IMR-90 (cell line): Measurements from ENCODE around the gene OSBPL3. TPM values are rescaled to one million over a fixed set of nuclear protein-coding genes. Genes with fewer than 3 reads are reported as not detected.

Source experiments
- ATAC-seq: fragments of 200-7000 bp; cut with Tn5 transposase; 2 replicates; pipeline ENCODE4 v1.9.1; 2020; ENCODE audit warnings: low read depth, mild to moderate bottlenecking, moderate library complexity
- BruUV-seq: library from RNA; stranded (reverse); fragments of 400-500 nt; replicated peaks from 2 replicates; lab custom pipeline; 2021; lab: Mats Ljungman, UMichigan
- CTCF ChIA-PET: fragments of 300-600 bp; formaldehyde crosslinking; extraction: SDS; loops from one replicate; lab custom pipeline; 2021; ENCODE audit warnings: antibody characterized with exemption; lab: Yijun Ruan, JAX
- POLR2A ChIA-PET: fragments of 300-600 bp; sonication (Branson Sonifier 250); formaldehyde crosslinking; loops from one replicate; lab custom pipeline; 2022; ENCODE audit warnings: antibody characterized with exemption; ENCODE audit not compliant: unreplicated experiment; lab: Charles Lee
- DNase-seq: peaks from one replicate; pipeline ENCODE4 v3.0.0; 2013
- H2AFZ ChIP-seq: replicated peaks from 2 replicates; pipeline ENCODE3; 2013; ENCODE audit warnings: low read length, mild to moderate bottlenecking; ENCODE audit not compliant: poor library complexity
- H2AK5ac ChIP-seq: 2 replicates; pipeline ENCODE4 v1.6.1; 2013; ENCODE audit warnings: low read depth, low read length, inconsistent platforms
- H2AK9ac ChIP-seq: replicated peaks from 2 replicates; pipeline ENCODE3; 2013; ENCODE audit warnings: mild to moderate bottlenecking, low read depth, low read length, moderate library complexity; ENCODE audit not compliant: poor library complexity
- H2BK120ac ChIP-seq: 2 replicates; pipeline ENCODE4 v1.6.1; 2013; ENCODE audit warnings: low read depth, low read length, inconsistent platforms
- H2BK15ac ChIP-seq: 3 replicates; pipeline ENCODE4 v1.6.1; 2013; ENCODE audit warnings: low read depth, low read length, inconsistent platforms
- H2BK20ac ChIP-seq: 2 replicates; pipeline ENCODE4 v1.6.1; 2013; ENCODE audit warnings: low read depth, mild to moderate bottlenecking, inconsistent platforms, low read length, moderate library complexity
- H2BK5ac ChIP-seq: 2 replicates; pipeline ENCODE4 v1.6.1; 2013; ENCODE audit warnings: mild to moderate bottlenecking, low read depth, low read length, inconsistent platforms; ENCODE audit not compliant: poor library complexity, severe bottlenecking
- H3K14ac ChIP-seq: replicated peaks from 2 replicates; pipeline ENCODE4 v1.6.1; 2013; ENCODE audit warnings: low read depth, low read length, inconsistent platforms
- H3K18ac ChIP-seq: 2 replicates; pipeline ENCODE4 v1.6.1; 2013; ENCODE audit warnings: low read depth, low read length, control low read depth
- H3K23ac ChIP-seq: 2 replicates; pipeline ENCODE4 v1.6.1; 2013; ENCODE audit warnings: low read depth, low read length, inconsistent platforms
- H3K27ac ChIP-seq: 2 replicates; pipeline ENCODE4 v1.5.1; 2013; ENCODE audit warnings: mild to moderate bottlenecking, control low read depth, low read length; ENCODE audit not compliant: insufficient read depth
- H3K27me3 ChIP-seq: 2 replicates; pipeline ENCODE4 v1.6.1; 2013; ENCODE audit warnings: low read length; ENCODE audit not compliant: control insufficient read depth, insufficient read depth
- H3K36me3 ChIP-seq: 2 replicates; pipeline ENCODE4 v1.6.1; 2013; ENCODE audit warnings: low read length, mixed read lengths; ENCODE audit not compliant: control insufficient read depth, insufficient read depth
- H3K4ac ChIP-seq: 2 replicates; pipeline ENCODE4 v1.6.1; 2013; ENCODE audit warnings: low read depth, low read length, inconsistent platforms
- H3K4me1 ChIP-seq: 2 replicates; pipeline ENCODE4 v1.6.1; 2013; ENCODE audit warnings: low read length, mixed read lengths; ENCODE audit not compliant: control insufficient read depth, insufficient read depth
- H3K4me2 ChIP-seq: 2 replicates; pipeline ENCODE4 v1.6.1; 2013; ENCODE audit warnings: low read depth, mild to moderate bottlenecking, control low read depth, low read length, moderate library complexity
- H3K4me3 ChIP-seq: 2 replicates; pipeline ENCODE4 v1.5.1; 2013; ENCODE audit warnings: low read depth, mild to moderate bottlenecking, control low read depth, low read length, moderate library complexity; ENCODE audit not compliant: insufficient read depth
- H3K56ac ChIP-seq: 2 replicates; pipeline ENCODE4 v1.6.1; 2013; ENCODE audit warnings: low read length, inconsistent platforms; ENCODE audit not compliant: insufficient read depth; ENCODE audit errors: extremely low read depth
- H3K79me1 ChIP-seq, 2 experiments: 2 replicates each; pipeline ENCODE4 v1.6.1; 2013; ENCODE audit warnings: low read length in 2 of 2, inconsistent platforms in 1 of 2, low read depth in 1 of 2
- H3K9ac ChIP-seq: 2 replicates; pipeline ENCODE4 v1.6.1; 2013; ENCODE audit warnings: low read depth, low read length, control low read depth
- H3K9me1 ChIP-seq: 2 replicates; pipeline ENCODE4 v1.6.1; 2013; ENCODE audit warnings: low read length, inconsistent platforms; ENCODE audit not compliant: insufficient read depth
- H3K9me3 ChIP-seq: 2 replicates; pipeline ENCODE4 v1.6.1; 2013; ENCODE audit warnings: low read length; ENCODE audit not compliant: control insufficient read depth, insufficient read depth
- H4K20me1 ChIP-seq: 2 replicates; pipeline ENCODE4 v1.6.1; 2013; ENCODE audit warnings: low read length, inconsistent platforms; ENCODE audit not compliant: insufficient read depth
- H4K5ac ChIP-seq: 2 replicates; pipeline ENCODE4 v1.6.1; 2013; ENCODE audit warnings: mild to moderate bottlenecking, low read depth, low read length, control low read depth
- H4K8ac ChIP-seq, 2 experiments: 2 replicates each; pipeline ENCODE4 v1.6.1; 2013; ENCODE audit warnings: low read depth in 2 of 2, low read length in 2 of 2, control low read depth in 1 of 2, inconsistent platforms in 1 of 2
- H4K91ac ChIP-seq: 2 replicates; pipeline ENCODE4 v1.6.1; 2013; ENCODE audit warnings: low read depth, low read length, inconsistent platforms; ENCODE audit not compliant: insufficient read depth
- BHLHE40 ChIP-seq: fragments of 150-350 bp; IDR thresholded peaks from 2 replicates; pipeline ENCODE4 v1.6.1; 2016; ENCODE audit warnings: mild to moderate bottlenecking, low read depth, low read length
- CEBPB ChIP-seq: IDR thresholded peaks from 2 replicates; pipeline ENCODE4 v1.6.1; 2012; ENCODE audit warnings: low read depth, low read length, improper control_type of control experiment
- CHD1 ChIP-seq: IDR thresholded peaks from 2 replicates; pipeline ENCODE4 v1.6.1; 2012; ENCODE audit warnings: low read depth, low read length, improper control_type of control experiment
- CTCF ChIP-seq: conservative IDR thresholded peaks from 2 replicates; pipeline ENCODE4 v1.5.1; 2012; ENCODE audit warnings: mild to moderate bottlenecking, low read depth, low read length, improper control_type of control experiment
- FOS ChIP-seq: fragments of 150-350 bp; IDR thresholded peaks from 2 replicates; pipeline ENCODE4 v1.6.1; 2016; ENCODE audit warnings: low read depth, low read length
- MAFK ChIP-seq: IDR thresholded peaks from 2 replicates; pipeline ENCODE4 v1.6.1; 2012; ENCODE audit warnings: low read depth, low read length, improper control_type of control experiment
- MXI1 ChIP-seq: IDR thresholded peaks from 2 replicates; pipeline ENCODE4 v1.6.1; 2012; ENCODE audit warnings: low read depth, mild to moderate bottlenecking, low read length, moderate library complexity, borderline replicate concordance
- POLR2A ChIP-seq: IDR thresholded peaks from 2 replicates; pipeline ENCODE4 v1.6.1; 2012; ENCODE audit warnings: mild to moderate bottlenecking, low read depth, low read length
- RCOR1 ChIP-seq: IDR thresholded peaks from 2 replicates; pipeline ENCODE4 v1.6.1; 2012; ENCODE audit warnings: mild to moderate bottlenecking, low read length, improper control_type of control experiment; ENCODE audit not compliant: insufficient replicate concordance
- WGBS, 2 experiments: methylation state at CpG; one replicate each; pipeline versions ENCODE4 v1.1.5 to v1.1.7; 2013; ENCODE audit warnings: missing lambda C conversion rate in 2 of 2; ENCODE audit not compliant: insufficient read length in 1 of 2; ENCODE audit errors: extremely low coverage in 2 of 2; 5-methylcytosine and 5-hydroxymethylcytosine counted together
- dilution Hi-C: fragments of 300-500 bp; cut with HindIII; formaldehyde crosslinking; loops from one replicate; pipeline ENCODE4 v1.14.3; 2018; ENCODE audit warnings: low sequenced_read_pairs; ENCODE audit not compliant: unreplicated experiment
- in situ Hi-C: fragments of 300-500 bp; cut with MboI; formaldehyde crosslinking; loops from 3 replicates; pipeline ENCODE4 v1.14.3; 2019; ENCODE audit warnings: low sequenced_read_pairs, inconsistent platforms, mixed read lengths
- intact Hi-C: fragments of 100-400 bp; cut with micrococcal nuclease; formaldehyde crosslinking; loops from 2 replicates; pipeline ENCODE4 v1.10.0; 2022
- polyA plus RNA-seq, 3 experiments: library from polyadenylated mRNA; depleted of rRNA; stranded (reverse); fragments of >200 nt; gene quantifications; 2 replicates each; pipeline ENCODE4 v1.2.3, GENCODE V29; 2012; ENCODE audit warnings: low replicate concordance in 1 of 3
- total RNA-seq: library from RNA; depleted of rRNA; stranded (reverse); fragments of >200 nt; gene quantifications from 2 replicates; pipeline ENCODE4 v1.2.3, GENCODE V29; 2012
- TF ChIP-seq, protein P1 (sequence below): fragments of 150-350 bp; IDR thresholded peaks from 2 replicates; pipeline ENCODE4 v1.6.1; 2017; ENCODE audit warnings: mild to moderate bottlenecking, antibody characterized with exemption, low read length, low read depth

OSBPL3 gene
- total and polyA plus RNA-seq, 2 of the 4 experiments (the other 2 are of a cell fraction): 18.0 to 29.9 TPM

- no peaks in the 10 kb centered on the region for H3K27me3 ChIP-seq
- DNase-seq (no peak), ATAC-seq (no peak)
- H3K4ac ChIP-seq: no peak overlapping the region
- BruUV-seq: no TSS peak
- no peak overlapping the region for H4K8ac ChIP-seq
- dilution Hi-C loops (loop anchor here (25.0 kb wide), 1 partner anchor 270 kb away; no protein-coding TSS in a partner anchor), in situ Hi-C loops (loop anchor here (5.0 kb wide), 1 partner anchor 275 kb away; no protein-coding TSS in a partner anchor), intact Hi-C loops (no loop called here)
- H2AK5ac ChIP-seq: no peak overlapping the region
- no peaks in the 10 kb centered on the region for H3K9me3 ChIP-seq
- no peak overlapping the region for H3K18ac ChIP-seq
- H3K27ac ChIP-seq: no peak overlapping the region
- H3K9me1 ChIP-seq: no peaks in the 10 kb centered on the region
- H3K9ac ChIP-seq: no peak overlapping the region
- no peak overlapping the region for H3K56ac ChIP-seq
- H4K20me1 ChIP-seq: no peaks in the 10 kb centered on the region
- POLR2A ChIA-PET: no interaction called here
- no peak overlapping the region for H2AFZ ChIP-seq
- TF ChIP-seq POLR2A (no peak), RCOR1 (no peak), CHD1 (no peak), MXI1 (no peak), BHLHE40 (no peak), FOS (no peak), CTCF (no peak), MAFK (no peak), CEBPB (no peak)
- TF ChIP-seq, protein P1, sequence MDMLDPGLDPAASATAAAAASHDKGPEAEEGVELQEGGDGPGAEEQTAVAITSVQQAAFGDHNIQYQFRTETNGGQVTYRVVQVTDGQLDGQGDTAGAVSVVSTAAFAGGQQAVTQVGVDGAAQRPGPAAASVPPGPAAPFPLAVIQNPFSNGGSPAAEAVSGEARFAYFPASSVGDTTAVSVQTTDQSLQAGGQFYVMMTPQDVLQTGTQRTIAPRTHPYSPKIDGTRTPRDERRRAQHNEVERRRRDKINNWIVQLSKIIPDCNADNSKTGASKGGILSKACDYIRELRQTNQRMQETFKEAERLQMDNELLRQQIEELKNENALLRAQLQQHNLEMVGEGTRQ: no peak
- no peak overlapping the region for H4K5ac ChIP-seq
- no peak overlapping the region for H3K14ac ChIP-seq
- H2AK9ac ChIP-seq: no peak overlapping the region
- H3K79me1 ChIP-seq: peaks cover 0 to 3% of the 10 kb centered on the region in 2 experiments; a peak in 2 of 4 replicates
- H2BK5ac ChIP-seq: no peak overlapping the region
- H2BK15ac ChIP-seq: no peak overlapping the region
- H3K4me2 ChIP-seq: no peak overlapping the region
- no peak overlapping the region for H2BK120ac ChIP-seq
- H3K4me3 ChIP-seq: no peak overlapping the region
- 96% methylated on average over 3 of the region's 3 CpGs; no CpG with 5 or more reads in 1 of the 2 experiments for WGBS, 2 experiments
- CTCF ChIA-PET: interaction anchor here (0.6 to 0.9 kb wide), 3 partner anchors 8 to 253 kb away, joined by 3 to 6 read pairs (median 3); no protein-coding TSS in a partner anchor
- H3K23ac ChIP-seq: no peak overlapping the region
- H4K91ac ChIP-seq: no peak overlapping the region
- peaks cover 7% of the 10 kb centered on the region for H3K4me1 ChIP-seq
- peaks cover 7% of the 10 kb centered on the region for H3K36me3 ChIP-seq
- H2BK20ac ChIP-seq: no peak overlapping the region
Observed at GRCh38 chr7:24816868-24817267, 163.1 kb downstream of the OSBPL3 start.
